ENCODE data around the gene MOB4.

- TF ChIP-seq, protein P1, sequence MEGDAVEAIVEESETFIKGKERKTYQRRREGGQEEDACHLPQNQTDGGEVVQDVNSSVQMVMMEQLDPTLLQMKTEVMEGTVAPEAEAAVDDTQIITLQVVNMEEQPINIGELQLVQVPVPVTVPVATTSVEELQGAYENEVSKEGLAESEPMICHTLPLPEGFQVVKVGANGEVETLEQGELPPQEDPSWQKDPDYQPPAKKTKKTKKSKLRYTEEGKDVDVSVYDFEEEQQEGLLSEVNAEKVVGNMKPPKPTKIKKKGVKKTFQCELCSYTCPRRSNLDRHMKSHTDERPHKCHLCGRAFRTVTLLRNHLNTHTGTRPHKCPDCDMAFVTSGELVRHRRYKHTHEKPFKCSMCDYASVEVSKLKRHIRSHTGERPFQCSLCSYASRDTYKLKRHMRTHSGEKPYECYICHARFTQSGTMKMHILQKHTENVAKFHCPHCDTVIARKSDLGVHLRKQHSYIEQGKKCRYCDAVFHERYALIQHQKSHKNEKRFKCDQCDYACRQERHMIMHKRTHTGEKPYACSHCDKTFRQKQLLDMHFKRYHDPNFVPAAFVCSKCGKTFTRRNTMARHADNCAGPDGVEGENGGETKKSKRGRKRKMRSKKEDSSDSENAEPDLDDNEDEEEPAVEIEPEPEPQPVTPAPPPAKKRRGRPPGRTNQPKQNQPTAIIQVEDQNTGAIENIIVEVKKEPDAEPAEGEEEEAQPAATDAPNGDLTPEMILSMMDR (IDR thresholded peaks at IDR 0.05): peak; percentile 28
- TF ChIP-seq ZFX (IDR thresholded peaks at IDR 0.05; ENCODE audit: borderline replicate concordance): no peak
Observed at GRCh38 chr2:197599285-197599965, 83.6 kb downstream of the MOB4 start.
